ENCODE measurements around the gene RECQL5. TPM values are rescaled to one million over a fixed set of nuclear protein-coding genes. Genes with fewer than 3 reads are reported as not detected.

RECQL5 gene
- polyA plus RNA-seq, 2 of the 4 experiments (the other 2 are of a cell fraction) = 22.7 to 39.9 TPM

DNA sequence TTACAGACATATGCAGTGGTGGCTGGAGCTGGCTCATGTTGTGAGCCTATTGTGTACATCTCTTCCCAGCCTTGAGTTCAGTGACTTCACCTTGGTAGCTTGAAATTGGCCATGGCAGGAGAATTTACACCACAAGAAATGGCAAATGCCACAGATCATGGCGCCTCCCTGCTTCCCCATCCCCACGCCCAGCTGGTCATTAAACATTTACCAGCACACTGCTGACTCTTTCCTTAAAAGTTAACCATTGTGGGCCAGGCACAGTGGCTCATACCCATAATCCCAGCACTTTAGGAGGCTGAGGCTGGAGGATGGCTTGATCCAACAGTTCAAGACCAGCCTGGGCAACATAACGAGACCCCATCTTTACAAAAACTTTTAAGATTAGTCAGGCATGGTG, 31.7 kb upstream of the RECQL5 start (continued):
- TF ChIP-seq BCL3 (IDR thresholded peaks at IDR 0.05) = no peak

DNA sequence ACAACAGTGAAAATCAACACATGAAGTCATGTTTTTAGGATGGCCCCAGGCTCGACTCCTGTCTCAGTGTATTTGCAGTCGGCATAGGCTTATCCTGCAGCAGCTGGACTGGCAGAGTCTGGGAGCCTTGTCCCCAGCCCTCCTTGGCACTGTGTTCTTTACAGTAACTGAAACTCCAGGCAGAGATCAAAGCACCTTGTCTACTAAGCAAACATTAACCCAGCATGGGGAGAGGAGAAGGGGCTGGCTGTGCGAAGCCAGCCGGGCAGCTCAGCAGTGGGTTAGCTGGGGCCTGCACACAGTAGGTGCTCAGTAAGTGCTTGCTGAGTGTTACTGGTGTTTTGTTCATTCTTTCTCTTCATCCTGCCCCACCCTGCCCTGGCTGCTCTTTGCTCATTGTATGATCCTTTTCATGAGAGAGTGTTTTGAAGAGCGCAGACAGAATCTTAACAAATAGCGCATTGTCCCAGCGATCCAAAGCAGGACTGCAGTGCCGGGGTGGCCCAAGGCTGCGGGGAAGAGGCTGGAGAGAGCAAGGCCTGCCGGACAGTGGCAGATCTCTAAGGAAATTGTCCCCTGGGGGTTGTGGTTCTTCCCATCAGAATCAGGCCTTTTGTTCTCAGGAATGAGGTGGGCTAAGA, 30.8 kb upstream of the RECQL5 start:
- peaks cover 97% of the 10 kb centered on the region for H3K4me1 ChIP-seq
- no peaks in the 10 kb centered on the region for H3K9me3 ChIP-seq
- H3K27ac ChIP-seq = peak overlapping the region; percentile 93
- no peak for DNase-seq (ENCODE audit: low read depth in 1 of 2, low spot score in 1 of 2)
- peak; percentile 18 for FAIRE-seq
- no peak for ATAC-seq
- peak overlapping the region; percentile 67 for H3K4me2 ChIP-seq
- no peak overlapping the region for H3K4me3 ChIP-seq
- POLR2A ChIA-PET = no interaction called here
- CTCF ChIA-PET = interaction anchor here (1.9 to 19.2 kb wide), 3 partner anchors 23 to 66 kb away, joined by 7 to 148 read pairs (median 8); partner anchors contain the start of gene SMIM5
- TF ChIP-seq POLR2AphosphoS2 (conservative IDR thresholded peaks at IDR 0.05; ENCODE audit: low read length) (no peak), HOXB13 (CRISPR knock-in tag; IDR thresholded peaks at IDR 0.05; ENCODE audit: low read depth) (0 out of 2 replicates have a peak, but pooled peaks have one; percentile 21), ZNF302 (CRISPR knock-in tag; IDR thresholded peaks at IDR 0.05) (no peak), TFCP2L1 (CRISPR knock-in tag; IDR thresholded peaks at IDR 0.05) (no peak)
- WGBS (ENCODE audit: missing lambda C conversion rate) = 65% methylated on average over 10 of the region's 10 CpGs

- FAIRE-seq (no peak), ATAC-seq (no peak), DNase-seq (ENCODE audit: low read depth in 1 of 2, low spot score in 1 of 2) (no peak)
- Histone ChIP-seq H3K27ac (peak overlapping the region; percentile 93), H3K4me2 (peak overlapping the region; percentile 73), H3K4me3 (no peak overlapping the region), H3K9me3 (no peaks in the 10 kb centered on the region), H3K4me1 (peaks cover 100% of the 10 kb centered on the region)
- WGBS (ENCODE audit: missing lambda C conversion rate) = 86% methylated on average over 11 of the region's 12 CpGs
- ChIA-PET CTCF (interaction anchor here (1.2 to 19.2 kb wide), 4 partner anchors 20 to 64 kb away, joined by 3 to 148 read pairs (median 20); partner anchors contain the start of gene SMIM5), POLR2A (no interaction called here)
- TF ChIP-seq, protein P1, sequence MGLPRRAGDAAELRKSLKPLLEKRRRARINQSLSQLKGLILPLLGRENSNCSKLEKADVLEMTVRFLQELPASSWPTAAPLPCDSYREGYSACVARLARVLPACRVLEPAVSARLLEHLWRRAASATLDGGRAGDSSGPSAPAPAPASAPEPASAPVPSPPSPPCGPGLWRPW (IDR thresholded peaks at IDR 0.05) = no peak
- TF ChIP-seq RAD21 (conservative IDR thresholded peaks at IDR 0.05 in 1 of 2, IDR thresholded peaks at IDR 0.05 in 1 of 2) = no peak
- no peak for TF ChIP-seq POLR2A (IDR thresholded peaks at IDR 0.05; ENCODE audit: low read length)
- no peak for TF ChIP-seq TP53 (CRISPR knock-in tag; IDR thresholded peaks at IDR 0.05)
- TF ChIP-seq RNF2 (IDR thresholded peaks at IDR 0.05; ENCODE audit: borderline replicate concordance, low read depth) = no peak
- TF ChIP-seq RFX5 (IDR thresholded peaks at IDR 0.05) = no peak
- TF ChIP-seq JUN (IDR thresholded peaks at IDR 0.05) = no peak
- TF ChIP-seq NR3C1 (IDR thresholded peaks at IDR 0.05) = no peak
- no peak for TF ChIP-seq POLR2AphosphoS2 (conservative IDR thresholded peaks at IDR 0.05; ENCODE audit: low read length)
- TF ChIP-seq CHD2 (IDR thresholded peaks at IDR 0.05; ENCODE audit: low read length, partially characterized antibody) = no peak
Observed at GRCh38 chr17:75695830-75696271, 28.9 kb upstream of the RECQL5 start.

DNA sequence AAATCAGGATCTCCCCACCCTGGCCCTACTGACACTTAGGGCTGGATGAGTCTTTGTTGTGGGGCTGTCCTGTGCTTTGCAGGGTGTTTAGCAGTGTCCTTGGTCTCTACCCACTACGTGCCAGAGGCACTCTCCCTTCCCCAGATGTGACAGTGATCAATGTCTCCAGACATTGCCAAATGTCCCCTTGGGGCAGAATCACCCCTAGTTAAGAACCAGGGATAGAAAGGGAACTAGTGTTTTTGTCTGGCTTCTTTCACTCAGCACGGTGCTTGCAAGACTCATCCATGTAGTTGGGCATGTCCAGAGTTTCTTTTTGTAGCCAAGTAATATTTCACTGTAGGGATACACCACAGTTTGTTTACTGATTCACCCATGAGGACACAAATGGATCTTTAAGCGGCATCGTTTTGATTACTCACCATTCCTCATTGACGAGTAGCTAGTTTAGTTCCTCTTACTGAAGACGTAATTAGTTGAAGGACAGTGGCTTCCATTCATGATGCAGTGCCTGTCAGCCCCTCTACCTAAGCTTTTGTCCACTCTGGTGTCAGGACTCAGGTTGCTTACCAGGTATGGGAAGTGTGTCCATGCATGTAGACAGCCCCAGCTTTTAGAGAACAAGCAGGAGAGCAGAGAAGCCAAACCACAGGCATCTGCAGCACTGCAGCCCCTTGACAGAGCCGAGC, 28.3 kb upstream of the RECQL5 start:
- ChIA-PET CTCF (interaction anchor here (0.5 to 19.2 kb wide), 6 partner anchors 20 to 64 kb away, joined by 3 to 148 read pairs (median 3); partner anchors contain the start of gene SMIM5), POLR2A (no interaction called here)
- Histone ChIP-seq H3K9me3 (no peaks in the 10 kb centered on the region), H3K4me3 (no peak overlapping the region), H3K27ac (peak overlapping the region; percentile 93), H3K4me1 (peaks cover 100% of the 10 kb centered on the region), H3K4me2 (peak overlapping the region; percentile 73)
- no peak for FAIRE-seq
- peak in 1 of 2 experiments; percentile 55 for DNase-seq (ENCODE audit: low read depth in 1 of 2, low spot score in 1 of 2)
- TF ChIP-seq RNF2 (IDR thresholded peaks at IDR 0.05; ENCODE audit: borderline replicate concordance, low read depth) = no peak
- TF ChIP-seq RFX5 (IDR thresholded peaks at IDR 0.05) = no peak
- TF ChIP-seq SMC3 (IDR thresholded peaks at IDR 0.05) = no peak
- TF ChIP-seq FOSL2 (IDR thresholded peaks at IDR 0.05) = no peak
- TF ChIP-seq FOSL2 (CRISPR knock-in tag; IDR thresholded peaks at IDR 0.05) = peak; percentile 66
- no peak for TF ChIP-seq CBX8 (IDR thresholded peaks at IDR 0.05)
- no peak for TF ChIP-seq CBX2 (IDR thresholded peaks at IDR 0.05; ENCODE audit: borderline replicate concordance, low read depth)
- TF ChIP-seq, protein P2, sequence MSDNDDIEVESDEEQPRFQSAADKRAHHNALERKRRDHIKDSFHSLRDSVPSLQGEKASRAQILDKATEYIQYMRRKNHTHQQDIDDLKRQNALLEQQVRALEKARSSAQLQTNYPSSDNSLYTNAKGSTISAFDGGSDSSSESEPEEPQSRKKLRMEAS (IDR thresholded peaks at IDR 0.05) = peak; percentile 28; the same call in 1 of the 2 replicates
- 27% methylated on average over 7 of the region's 7 CpGs for whole genome bisulfite sequencing (ENCODE audit: missing lambda C conversion rate)
- ATAC-seq = no peak

All from A549 (cell line).